ENCODE measurements around the gene MPRIP. TPM values are rescaled to one million over a fixed set of nuclear protein-coding genes. Genes with fewer than 3 reads are reported as not detected.
"Not testable (repeated sequence)": the region's sequence is repeated elsewhere in the genome, so short reads cannot be mapped to it uniquely, and the experiment has no call there.

The MPRIP gene
- total RNA-seq, 1 experiment from 2014 or later, result 1,274 TPM

DNA sequence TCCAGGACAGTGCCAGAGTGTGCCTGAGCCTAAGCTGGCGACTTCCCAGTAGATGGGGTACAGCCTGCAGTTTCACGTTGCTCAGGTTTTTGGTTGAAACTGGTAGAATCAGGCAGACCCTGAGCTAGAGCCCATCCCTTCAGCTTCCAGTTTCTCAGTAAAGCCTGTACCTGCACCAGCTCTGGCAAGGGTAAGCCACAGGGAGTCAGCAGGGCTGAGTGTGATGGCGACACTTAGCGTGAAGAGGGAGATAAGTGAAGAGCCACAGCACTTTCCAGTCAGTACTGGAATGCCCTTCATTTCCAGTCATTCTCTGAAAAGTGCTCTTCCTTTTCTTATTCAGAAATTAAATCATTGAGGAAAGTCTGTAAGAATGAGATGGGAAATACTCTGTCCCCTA is 141.5 kb downstream of the MPRIP start:
- no peaks in the 10 kb centered on the region for H3K9me3 ChIP-seq (ENCODE audit: low read length)
- H3K4me1 ChIP-seq (ENCODE audit: insufficient read depth, low read length), result peaks cover 12% of the 10 kb centered on the region
- H3K4me3 ChIP-seq (ENCODE audit: low read length), result no peak overlapping the region
- intact Hi-C loops (cut with micrococcal nuclease), result no loop called here
- ChIA-PET POLR2A (ENCODE audit: unreplicated experiment) (no interaction called here), CTCF (no interaction called here)
- H3F3A ChIP-seq (ENCODE audit: low read length, unreplicated experiment), result no peaks in the 10 kb centered on the region
- no peak overlapping the region for H3K27ac ChIP-seq (ENCODE audit: low read length)
- TF ChIP-seq EZH2phosphoT487 (IDR thresholded peaks at IDR 0.05; ENCODE audit: borderline replicate concordance, low read length) (no peak), EZH2 (IDR thresholded peaks at IDR 0.05; ENCODE audit: low read length, unreplicated experiment) (no peak), CTCF (conservative IDR thresholded peaks at IDR 0.05; ENCODE audit: low read depth, low read length) (no peak)
- DNase-seq, result no peak
- no peak overlapping the region for H3K4me2 ChIP-seq (ENCODE audit: low read length)
- no TSS peak for BruUV-seq (replicated peaks)
- no peaks in the 10 kb centered on the region for H3K79me2 ChIP-seq (ENCODE audit: low read length)
- 0 out of 2 replicates have a peak, but pooled peaks cover 11% of the 10 kb centered on the region for H4K20me1 ChIP-seq (ENCODE audit: low read length)
- H3K9ac ChIP-seq (ENCODE audit: low read length), result no peak overlapping the region
- ATAC-seq, result no peak
- H3K27me3 ChIP-seq (ENCODE audit: low read length), result no peaks in the 10 kb centered on the region
- H2AFZ ChIP-seq (ENCODE audit: low read length), result no peak overlapping the region
- no peaks in the 10 kb centered on the region for H3K9me2 ChIP-seq (replicated peaks; ENCODE audit: low read length)
- H3K36me3 ChIP-seq (ENCODE audit: low read depth, low read length), result peaks cover 84% of the 10 kb centered on the region

- H3F3A ChIP-seq (ENCODE audit: low read length, unreplicated experiment); H3K79me2 ChIP-seq (ENCODE audit: low read length); H3K9ac ChIP-seq (ENCODE audit: low read length); intact Hi-C loops (cut with micrococcal nuclease); H3K27ac ChIP-seq (ENCODE audit: low read length); H3K4me3 ChIP-seq (ENCODE audit: low read length); POLR2A ChIA-PET (ENCODE audit: unreplicated experiment); DNase-seq; H3K4me2 ChIP-seq (ENCODE audit: low read length); CTCF ChIA-PET; H3K9me3 ChIP-seq (ENCODE audit: low read length); H3K9me2 ChIP-seq (replicated peaks; ENCODE audit: low read length); H3K27me3 ChIP-seq (ENCODE audit: low read length); H2AFZ ChIP-seq (ENCODE audit: low read length); ATAC-seq: not testable (repeated sequence)
- Histone ChIP-seq H3K36me3 (ENCODE audit: low read depth, low read length) (peaks cover 87% of the 10 kb centered on the region), H4K20me1 (ENCODE audit: low read length) (0 out of 2 replicates have a peak, but pooled peaks cover 11% of the 10 kb centered on the region), H3K4me1 (ENCODE audit: insufficient read depth, low read length) (peaks cover 12% of the 10 kb centered on the region)
- TSS peak; percentile 34 for BruUV-seq (replicated peaks)
Observed at GRCh38 chr17:17184985-17185757, 142.9 kb downstream of the MPRIP start.

DNA sequence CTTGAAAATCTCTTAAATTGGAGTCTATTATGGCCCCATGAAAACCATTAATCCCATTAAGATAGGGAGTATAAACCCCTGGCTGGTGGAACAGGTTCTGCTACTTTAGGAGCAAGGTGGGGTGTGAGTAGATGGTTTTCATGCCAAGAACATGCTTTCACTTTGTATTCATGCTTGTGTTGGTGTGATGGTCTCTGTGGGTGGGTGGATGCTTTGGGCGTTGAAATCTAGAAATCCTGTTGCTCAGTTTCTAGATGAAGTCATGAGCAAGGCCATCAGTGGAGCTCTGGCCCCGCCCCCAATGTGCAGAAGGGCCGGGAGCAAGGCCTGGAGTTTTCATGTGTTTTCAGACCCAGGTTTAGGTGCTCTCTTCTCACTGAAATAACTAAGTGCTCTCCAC is 143.8 kb downstream of the MPRIP start:
- Histone ChIP-seq H3K9me2 (replicated peaks; ENCODE audit: low read length) (no peaks in the 10 kb centered on the region), H3K27me3 (ENCODE audit: low read length) (no peaks in the 10 kb centered on the region), H3K36me3 (ENCODE audit: low read depth, low read length) (peaks cover 79% of the 10 kb centered on the region), H3K9me3 (ENCODE audit: low read length) (no peaks in the 10 kb centered on the region), H3F3A (ENCODE audit: low read length, unreplicated experiment) (peaks cover 2% of the 10 kb centered on the region), H3K9ac (ENCODE audit: low read length) (no peak overlapping the region), H3K4me2 (ENCODE audit: low read length) (no peak overlapping the region), H3K27ac (ENCODE audit: low read length) (no peak overlapping the region), H4K20me1 (ENCODE audit: low read length) (0 out of 2 replicates have a peak, but pooled peaks cover 11% of the 10 kb centered on the region), H3K79me2 (ENCODE audit: low read length) (no peaks in the 10 kb centered on the region), H3K4me1 (ENCODE audit: insufficient read depth, low read length) (peaks cover 12% of the 10 kb centered on the region), H3K4me3 (ENCODE audit: low read length) (no peak overlapping the region), H2AFZ (ENCODE audit: low read length) (no peak overlapping the region)
- ATAC-seq (0 out of 2 replicates have a peak, but pooled peaks have one; percentile 8), DNase-seq (peak; percentile 73)
- no TSS peak for BruUV-seq (replicated peaks)
- POLR2A ChIA-PET (ENCODE audit: unreplicated experiment), result no interaction called here
- intact Hi-C loops (cut with micrococcal nuclease), result no loop called here
- TF ChIP-seq EZH2phosphoT487 (IDR thresholded peaks at IDR 0.05; ENCODE audit: borderline replicate concordance, low read length) (no peak), CTCF (conservative IDR thresholded peaks at IDR 0.05; ENCODE audit: low read depth, low read length) (no peak), EZH2 (IDR thresholded peaks at IDR 0.05; ENCODE audit: low read length, unreplicated experiment) (no peak)
- CTCF ChIA-PET, result no interaction called here
